ENCODE measurements around the gene BLOC1S2. TPM values are rescaled to one million over a fixed set of nuclear protein-coding genes. Genes with fewer than 3 reads are reported as not detected.

Gene BLOC1S2
- total RNA-seq (ENCODE audit: low replicate concordance) = 19.7 and 50.3 TPM in 2 replicates

DNA sequence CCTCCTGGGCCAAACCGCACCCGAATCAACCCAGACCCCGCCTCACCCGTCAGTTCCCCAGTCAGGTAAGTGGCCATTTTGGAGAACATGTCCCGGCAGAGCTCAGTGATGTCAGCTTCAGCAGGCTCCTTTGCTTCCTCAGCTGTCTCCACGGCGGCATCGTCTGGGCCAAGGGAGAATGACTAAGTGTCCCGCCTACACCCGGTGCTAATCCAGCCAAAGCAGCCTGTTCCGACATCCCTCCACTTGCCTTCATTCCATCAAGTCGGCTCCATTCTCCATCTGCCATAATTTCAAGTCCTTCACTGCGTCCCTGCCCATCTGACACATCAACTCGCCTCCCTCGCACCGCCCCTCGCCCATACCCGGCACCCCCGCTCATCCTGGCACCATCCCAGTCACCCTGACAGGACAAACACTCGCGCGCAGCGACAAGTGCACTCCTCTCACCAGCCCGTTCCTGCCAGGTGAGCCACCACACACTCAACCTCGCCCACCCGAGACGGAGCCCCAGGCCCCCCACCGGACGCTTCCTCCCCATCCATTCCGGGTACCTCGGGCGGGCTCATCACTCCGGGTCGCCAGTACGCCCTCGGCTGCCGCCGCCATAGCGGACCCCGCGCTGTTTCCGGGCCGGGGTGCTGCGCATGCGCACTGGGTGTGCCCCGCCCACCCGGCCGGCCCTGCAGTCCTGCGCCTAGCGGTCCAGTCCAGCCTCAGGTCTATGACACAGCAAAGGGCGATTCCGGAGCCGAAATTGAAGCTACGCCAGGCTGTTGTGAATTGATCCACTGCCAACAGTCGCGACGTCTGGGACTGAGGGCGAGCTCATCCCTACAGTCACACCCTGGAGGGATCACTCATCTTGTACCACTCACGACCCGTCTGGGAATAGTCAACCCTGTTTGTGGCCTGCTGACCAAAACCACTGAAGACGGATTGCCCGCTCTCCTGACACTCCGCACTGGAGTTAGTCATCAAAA is at the start of gene BLOC1S2:
TSS of gene BLOC1S2 (minus strand) at position 630 of the 983 bp plus-strand sequence. CDS start at position 609, 21 bp downstream.

DNA sequence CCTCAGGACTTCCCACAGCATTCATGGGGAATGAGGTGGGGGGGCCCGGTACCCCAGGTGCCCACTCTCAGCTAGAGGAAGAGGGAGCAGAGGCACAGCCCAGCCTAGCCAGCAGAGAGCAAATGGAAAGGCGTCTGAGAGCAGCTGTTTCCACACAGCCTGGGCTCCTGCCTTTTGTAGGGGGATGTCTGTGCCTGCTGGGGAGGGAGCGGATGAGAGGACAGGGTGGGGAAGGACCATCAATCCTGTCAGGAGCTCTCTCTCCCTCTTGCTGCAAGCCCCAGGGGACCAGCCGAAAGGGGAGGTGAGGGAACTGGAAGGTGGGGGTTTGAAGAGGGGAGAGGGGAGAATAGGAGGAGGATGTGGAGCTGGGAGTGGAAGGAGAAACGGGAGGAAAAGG is 43.6 kb upstream of the BLOC1S2 start, which contains the start of gene PKD2L1:
TSS of gene PKD2L1 (minus strand) at position 150 of the 400 bp plus-strand sequence. CDS start at position 25, 125 bp downstream.

DNA sequence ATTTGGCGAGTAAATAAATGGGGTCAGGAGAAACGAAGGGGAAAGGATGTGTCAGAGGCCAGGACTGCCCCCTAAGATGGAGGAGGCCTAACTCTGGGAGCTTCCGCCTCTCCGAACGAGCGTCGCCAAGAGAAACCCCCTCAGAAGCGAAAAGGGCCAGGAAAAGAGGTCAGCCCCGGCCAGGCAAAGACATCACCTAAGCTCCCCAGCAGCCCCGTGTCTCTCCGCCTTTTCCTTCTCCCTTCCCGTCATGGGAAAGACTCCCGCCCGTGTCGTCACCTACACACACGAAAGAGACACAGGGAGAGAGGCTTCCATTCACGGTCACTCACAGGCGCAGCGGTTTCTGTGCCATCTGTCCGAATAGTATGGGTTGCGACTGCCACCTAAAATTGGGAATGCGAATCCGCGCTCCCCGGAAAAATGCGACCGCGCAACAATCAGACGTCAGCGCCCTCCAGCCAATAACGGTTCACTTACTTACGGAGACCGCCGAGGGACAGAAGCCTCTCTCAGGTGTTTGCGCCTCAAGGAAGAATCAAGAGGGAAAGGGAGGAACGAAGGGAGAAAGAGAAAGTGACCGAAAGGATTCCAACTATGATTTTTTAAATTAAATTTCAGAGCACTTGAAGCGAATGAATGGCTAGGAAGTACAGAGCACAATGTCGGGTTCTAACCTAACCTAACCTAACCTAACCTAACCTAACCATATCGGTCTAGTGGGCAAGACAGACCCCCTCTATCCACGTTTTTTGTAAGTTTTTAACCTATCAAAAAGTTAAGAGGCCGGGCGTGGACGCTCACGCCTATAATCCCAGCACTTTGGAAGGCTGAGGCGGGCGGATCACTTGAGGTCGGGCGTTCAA is 19.0 kb downstream of the BLOC1S2 start, which contains the start of gene CWF19L1:
TSS of gene CWF19L1 (minus strand) at position 400 of the 866 bp plus-strand sequence. CDS start at position 355, 45 bp downstream.

Other genes starting within 250 kb of the BLOC1S2 start
- not detected in 2 replicates for gene CPN1, start 204.8 kb downstream of the BLOC1S2 start, total RNA-seq (ENCODE audit: low replicate concordance)
- 24.1 and 30.3 TPM in 2 replicates for gene ERLIN1, start 100.7 kb downstream of the BLOC1S2 start, total RNA-seq (ENCODE audit: low replicate concordance)
- gene CHUK, start 57.1 kb downstream of the BLOC1S2 start, total RNA-seq (ENCODE audit: low replicate concordance) = 9.5 and 20.0 TPM in 2 replicates
- gene CWF19L1, start 19.0 kb downstream of the BLOC1S2 start, total RNA-seq (ENCODE audit: low replicate concordance) = 9.5 and 16.6 TPM in 2 replicates
- gene PKD2L1, start 43.5 kb upstream of the BLOC1S2 start, total RNA-seq (ENCODE audit: low replicate concordance) = not detected in 2 replicates
- 38.5 and 220 TPM in 2 replicates for gene SCD, start 60.6 kb upstream of the BLOC1S2 start, total RNA-seq (ENCODE audit: low replicate concordance)
- gene WNT8B, start 176.3 kb upstream of the BLOC1S2 start, total RNA-seq (ENCODE audit: low replicate concordance) = not detected in 2 replicates
- gene SEC31B, start 233.2 kb upstream of the BLOC1S2 start, total RNA-seq (ENCODE audit: low replicate concordance) = 1.4 and 2.3 TPM in 2 replicates
- 105 and 269 TPM in 2 replicates for gene NDUFB8, start 243.2 kb upstream of the BLOC1S2 start, total RNA-seq (ENCODE audit: low replicate concordance)
- 9.9 and 11.1 TPM in 2 replicates for gene HIF1AN, start 249.3 kb upstream of the BLOC1S2 start, total RNA-seq (ENCODE audit: low replicate concordance)